PC-3 (cell line): Measurements from ENCODE around the gene TGM5. TPM values are rescaled to one million over a fixed set of nuclear protein-coding genes. Genes with fewer than 3 reads are reported as not detected.

Source experiments
- ATAC-seq: fragments of 200-7000 bp; cut with Tn5 transposase; 2 replicates; pipeline ENCODE4 v1.9.1; 2020; ENCODE audit warnings: mild to moderate bottlenecking, moderate library complexity
- BruUV-seq: library from RNA; stranded (reverse); fragments of 400-500 nt; replicated peaks from 2 replicates; lab custom pipeline; 2021; lab: Mats Ljungman, UMichigan
- CTCF ChIA-PET: fragments of 300-600 bp; sonication (Branson Sonifier 250); formaldehyde crosslinking; loops from one replicate; lab custom pipeline; 2022; ENCODE audit warnings: antibody characterized with exemption; lab: Charles Lee
- POLR2A ChIA-PET: fragments of 300-600 bp; sonication (Branson Sonifier 250); formaldehyde crosslinking; loops from one replicate; lab custom pipeline; 2022; ENCODE audit warnings: antibody characterized with exemption; ENCODE audit not compliant: unreplicated experiment; lab: Charles Lee
- DNase-seq: peaks from one replicate; pipeline ENCODE4 v3.0.0-alpha.2; 2015
- H2AFZ ChIP-seq: fragments of 300-600 bp; sonication (generic); 2 replicates; pipeline ENCODE4 v1.6.0; 2016; ENCODE audit warnings: antibody characterized with exemption, low read length
- H3F3A ChIP-seq: fragments of 300-600 bp; sonication (generic); one replicate; pipeline ENCODE4 v1.6.0; 2017; ENCODE audit warnings: antibody characterized with exemption, low read length, control low read depth, mild to moderate bottlenecking; ENCODE audit not compliant: unreplicated experiment
- H3K27ac ChIP-seq: fragments of 300-600 bp; sonication (generic); 2 replicates; pipeline ENCODE4 v1.5.1; 2016; ENCODE audit warnings: mild to moderate bottlenecking, low read length
- H3K27me3 ChIP-seq: fragments of 300-600 bp; sonication (generic); 2 replicates; pipeline ENCODE4 v1.6.1; 2016; ENCODE audit warnings: low read length, mixed read lengths
- H3K36me3 ChIP-seq: fragments of 300-600 bp; sonication (generic); 2 replicates; pipeline ENCODE4 v1.6.1; 2016; ENCODE audit warnings: low read depth, mixed run types, low read length, mixed read lengths
- H3K4me1 ChIP-seq: fragments of 300-600 bp; sonication (generic); 2 replicates; pipeline ENCODE4 v1.5.1; 2016; ENCODE audit warnings: low read length; ENCODE audit not compliant: insufficient read depth
- H3K4me2 ChIP-seq: fragments of 300-600 bp; sonication (generic); 2 replicates; pipeline ENCODE4 v1.6.0; 2016; ENCODE audit warnings: low read length
- H3K4me3 ChIP-seq: fragments of 300-600 bp; sonication (generic); 2 replicates; pipeline ENCODE4 v1.5.1; 2016; ENCODE audit warnings: mild to moderate bottlenecking, low read length, mixed read lengths
- H3K79me2 ChIP-seq: fragments of 300-600 bp; sonication (generic); 2 replicates; pipeline ENCODE4 v1.6.1; 2017; ENCODE audit warnings: low read length, mixed read lengths
- H3K9ac ChIP-seq: fragments of 300-600 bp; sonication (generic); 2 replicates; pipeline ENCODE4 v1.6.0; 2016; ENCODE audit warnings: mild to moderate bottlenecking, low read length
- H3K9me2 ChIP-seq: fragments of 300-600 bp; sonication (generic); replicated peaks from 2 replicates; pipeline ENCODE4 v1.6.1; 2016; ENCODE audit warnings: mixed run types, low read length, mixed read lengths
- H3K9me3 ChIP-seq: fragments of 300-600 bp; sonication (generic); 2 replicates; pipeline ENCODE4 v1.6.1; 2016; ENCODE audit warnings: low read length, mixed read lengths
- H4K20me1 ChIP-seq: fragments of 300-600 bp; sonication (generic); 2 replicates; pipeline ENCODE4 v1.6.1; 2016; ENCODE audit warnings: low read length, mixed read lengths
- EZH2 ChIP-seq: fragments of 300-600 bp; sonication (generic); IDR thresholded peaks from one replicate; pipeline ENCODE4 v1.6.1; 2017; ENCODE audit warnings: antibody characterized with exemption, mild to moderate bottlenecking, low read length; ENCODE audit not compliant: unreplicated experiment
- EZH2phosphoT487 ChIP-seq: fragments of 300-600 bp; sonication (generic); IDR thresholded peaks from 2 replicates; pipeline ENCODE4 v1.6.1; 2018; ENCODE audit warnings: mild to moderate bottlenecking, antibody characterized with exemption, low read length, borderline replicate concordance
- intact Hi-C: fragments of 100-400 bp; cut with micrococcal nuclease; formaldehyde crosslinking; loops from 2 replicates; pipeline ENCODE4 v1.9.0; 2023
- total RNA-seq: library from RNA; depleted of rRNA; stranded (reverse); fragments of >200 nt; gene quantifications from 2 replicates; pipeline ENCODE4 v1.2.3, GENCODE V29; 2014
- TF ChIP-seq, protein P1 (sequence below): fragments of 300-600 bp; sonication (generic); conservative IDR thresholded peaks from 2 replicates; pipeline ENCODE4 v1.5.1; 2017; ENCODE audit warnings: antibody characterized with exemption, low read depth, mild to moderate bottlenecking, low read length

Gene TGM5
- total RNA-seq, 1 experiment from 2014 or later = not detected

- ATAC-seq (no peak), DNase-seq (no peak)
- H3K36me3 ChIP-seq = no peaks in the 10 kb centered on the region
- H3K27ac ChIP-seq = no peak overlapping the region
- intact Hi-C loops = no loop called here
- TF ChIP-seq EZH2phosphoT487 = no peak
- TF ChIP-seq, protein P1, sequence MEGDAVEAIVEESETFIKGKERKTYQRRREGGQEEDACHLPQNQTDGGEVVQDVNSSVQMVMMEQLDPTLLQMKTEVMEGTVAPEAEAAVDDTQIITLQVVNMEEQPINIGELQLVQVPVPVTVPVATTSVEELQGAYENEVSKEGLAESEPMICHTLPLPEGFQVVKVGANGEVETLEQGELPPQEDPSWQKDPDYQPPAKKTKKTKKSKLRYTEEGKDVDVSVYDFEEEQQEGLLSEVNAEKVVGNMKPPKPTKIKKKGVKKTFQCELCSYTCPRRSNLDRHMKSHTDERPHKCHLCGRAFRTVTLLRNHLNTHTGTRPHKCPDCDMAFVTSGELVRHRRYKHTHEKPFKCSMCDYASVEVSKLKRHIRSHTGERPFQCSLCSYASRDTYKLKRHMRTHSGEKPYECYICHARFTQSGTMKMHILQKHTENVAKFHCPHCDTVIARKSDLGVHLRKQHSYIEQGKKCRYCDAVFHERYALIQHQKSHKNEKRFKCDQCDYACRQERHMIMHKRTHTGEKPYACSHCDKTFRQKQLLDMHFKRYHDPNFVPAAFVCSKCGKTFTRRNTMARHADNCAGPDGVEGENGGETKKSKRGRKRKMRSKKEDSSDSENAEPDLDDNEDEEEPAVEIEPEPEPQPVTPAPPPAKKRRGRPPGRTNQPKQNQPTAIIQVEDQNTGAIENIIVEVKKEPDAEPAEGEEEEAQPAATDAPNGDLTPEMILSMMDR = no peak
- no peak for TF ChIP-seq EZH2
- no peaks in the 10 kb centered on the region for H3K79me2 ChIP-seq
- ChIA-PET POLR2A (no interaction called here), CTCF (no interaction called here)
- H3K4me2 ChIP-seq = no peak overlapping the region
- H3F3A ChIP-seq = no peaks in the 10 kb centered on the region
- no TSS peak for BruUV-seq
- no peaks in the 10 kb centered on the region for H4K20me1 ChIP-seq
- no peaks in the 10 kb centered on the region; the same call in 1 of the 2 replicates for H3K4me1 ChIP-seq
- H3K4me3 ChIP-seq = no peak overlapping the region
- H3K27me3 ChIP-seq = peaks cover 19% of the 10 kb centered on the region
- H2AFZ ChIP-seq = no peak overlapping the region
- H3K9me2 ChIP-seq = no peaks in the 10 kb centered on the region
- H3K9me3 ChIP-seq = no peaks in the 10 kb centered on the region
- H3K9ac ChIP-seq = no peak overlapping the region
These were observed 16.8 kb upstream of the TGM5 start for GRCh38 chr15:43283526-43283925.

DNA sequence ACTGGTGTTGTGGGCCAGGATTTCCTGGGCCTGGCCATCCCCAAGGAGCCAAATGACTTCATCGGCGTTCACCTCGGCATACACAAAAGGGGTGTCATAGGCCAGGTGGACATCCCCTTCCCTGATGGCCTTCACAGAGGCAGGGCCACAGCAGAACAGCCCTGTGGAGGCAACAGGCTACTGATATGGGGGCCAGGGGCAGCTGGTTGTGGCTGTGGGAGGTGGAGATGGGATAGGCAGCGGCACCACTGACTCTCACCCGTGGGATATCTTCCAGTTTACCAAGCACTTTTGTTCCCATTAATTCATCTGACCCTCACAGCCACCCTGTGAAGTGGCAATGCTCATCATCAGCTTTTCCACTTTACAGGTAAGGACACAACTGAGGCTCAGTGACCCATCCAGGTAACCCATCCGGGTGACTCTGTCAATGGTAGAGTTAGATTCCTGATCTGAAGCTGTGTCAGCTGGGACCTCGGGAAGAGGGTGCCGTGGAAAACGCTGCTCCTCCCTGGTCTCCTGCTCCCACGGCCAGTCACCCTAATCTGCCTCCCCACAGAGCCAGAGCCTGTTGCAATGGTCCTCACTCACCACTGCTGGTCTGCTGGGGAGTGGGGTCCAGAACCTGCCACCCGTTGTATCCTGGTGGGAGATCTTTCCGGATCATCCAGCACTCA is 15.3 kb upstream of the TGM5 start:
- POLR2A ChIA-PET = no interaction called here
- intact Hi-C loops = no loop called here
- CTCF ChIA-PET = no interaction called here
- H3F3A ChIP-seq = no peaks in the 10 kb centered on the region
- ATAC-seq = no peak
- H3K9me2 ChIP-seq = no peaks in the 10 kb centered on the region
- H3K36me3 ChIP-seq = no peaks in the 10 kb centered on the region
- no peaks in the 10 kb centered on the region; the same call in 1 of the 2 replicates for H3K4me1 ChIP-seq
- H4K20me1 ChIP-seq = no peaks in the 10 kb centered on the region
- TF ChIP-seq EZH2 (no peak), EZH2phosphoT487 (no peak)
- TF ChIP-seq, protein P1 = no peak
- no TSS peak for BruUV-seq
- no peaks in the 10 kb centered on the region for H3K79me2 ChIP-seq
- H2AFZ ChIP-seq = no peak overlapping the region
- no peak overlapping the region for H3K4me2 ChIP-seq
- no peak overlapping the region for H3K27ac ChIP-seq
- no peak for DNase-seq
- no peak overlapping the region for H3K9ac ChIP-seq
- H3K4me3 ChIP-seq = no peak overlapping the region
- no peaks in the 10 kb centered on the region for H3K9me3 ChIP-seq
- peaks cover 7% of the 10 kb centered on the region for H3K27me3 ChIP-seq

DNA sequence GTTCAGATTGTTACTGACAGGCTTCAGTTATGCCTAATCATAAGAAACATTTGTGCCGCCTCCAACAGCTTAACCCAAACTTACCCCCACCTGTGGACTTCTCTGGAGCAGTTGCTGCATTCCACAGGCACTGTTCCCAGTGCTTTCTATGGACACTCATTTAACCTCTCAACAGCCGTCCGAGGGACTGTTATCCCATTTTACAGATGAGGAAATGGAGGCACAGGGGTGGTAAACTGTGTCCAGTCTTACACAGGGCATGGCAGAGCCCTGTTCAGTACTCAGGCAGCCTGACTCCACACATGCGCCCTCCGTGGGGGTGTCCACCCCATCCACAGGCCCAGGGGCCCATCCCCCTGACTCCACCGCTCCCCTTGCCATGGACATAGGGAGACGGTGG is 14.3 kb upstream of the TGM5 start:
- TF ChIP-seq EZH2 (no peak), EZH2phosphoT487 (no peak)
- TF ChIP-seq, protein P1 = no peak

More for the DNA sequence above, 14.3 kb upstream of the TGM5 start:
- no peak overlapping the region for H3K4me2 ChIP-seq
- no peaks in the 10 kb centered on the region; the same call in 1 of the 2 replicates for H3K27me3 ChIP-seq
- intact Hi-C loops = no loop called here
- H2AFZ ChIP-seq = no peak overlapping the region
- no TSS peak for BruUV-seq
- no peaks in the 10 kb centered on the region for H3F3A ChIP-seq
- CTCF ChIA-PET = no interaction called here
- no peak overlapping the region for H3K9ac ChIP-seq
- H3K27ac ChIP-seq = no peak overlapping the region
- no peak for DNase-seq
- H3K4me1 ChIP-seq = no peaks in the 10 kb centered on the region; the same call in 1 of the 2 replicates
- no peaks in the 10 kb centered on the region for H3K79me2 ChIP-seq
- H3K9me3 ChIP-seq = no peaks in the 10 kb centered on the region
- ATAC-seq = no peak
- H3K9me2 ChIP-seq = no peaks in the 10 kb centered on the region
- H3K36me3 ChIP-seq = no peaks in the 10 kb centered on the region
- H3K4me3 ChIP-seq = no peak overlapping the region
- H4K20me1 ChIP-seq = no peaks in the 10 kb centered on the region
- POLR2A ChIA-PET = no interaction called here
